Brain microvascular endothelial cell (primary cell): ENCODE measurements around the gene OBI1.

ENCODE experiments used
- DNase-seq: peaks from one replicate; pipeline ENCODE4 v3.0.0-alpha.2; 2020
- H3K27ac ChIP-seq: fragments of 250-450 bp; sonication (Bioruptor Pico); 2 replicates; pipeline ENCODE4 v1.5.1; 2020; ENCODE audit warnings: mild to moderate bottlenecking, moderate library complexity
- H3K27me3 ChIP-seq: fragments of 250-450 bp; sonication (Bioruptor Pico); replicated peaks from 2 replicates; pipeline ENCODE4 v1.5.1; 2020; ENCODE audit warnings: mild to moderate bottlenecking
- H3K36me3 ChIP-seq: fragments of 250-450 bp; sonication (Bioruptor Pico); replicated peaks from 2 replicates; pipeline ENCODE4 v1.5.1; 2020; ENCODE audit warnings: mild to moderate bottlenecking
- H3K4me3 ChIP-seq: 2 replicates; pipeline ENCODE4 v1.5.1; 2011; ENCODE audit warnings: low read depth, mild to moderate bottlenecking, control low read depth, low read length, moderate library complexity
- CTCF ChIP-seq: IDR thresholded peaks from 2 replicates; pipeline ENCODE4 v1.5.1; 2011; ENCODE audit warnings: low read depth, mild to moderate bottlenecking, moderate library complexity, low read length, control low read depth, inconsistent platforms; ENCODE audit errors: missing control alignments
- in situ Hi-C: cut with HindIII; loops from 2 replicates; pipeline ENCODE4 v1.10.0; 2017; ENCODE audit warnings: low sequenced_read_pairs, low pct_ligation_motif_present

Gene OBI1

GRCh38 chr13:78660495-78660857, 1.5 kb upstream of the OBI1 start:
- H3K27ac ChIP-seq = no peak overlapping the region
- in situ Hi-C loops = no loop called here
- no peak for TF ChIP-seq CTCF
- H3K36me3 ChIP-seq = no peaks in the 10 kb centered on the region
- peak overlapping the region; percentile 91 for H3K4me3 ChIP-seq
- H3K27me3 ChIP-seq = no peaks in the 10 kb centered on the region
- DNase-seq = no peak

- DNase-seq = no peak
- no peaks in the 10 kb centered on the region for H3K36me3 ChIP-seq
- H3K4me3 ChIP-seq = peak overlapping the region; percentile 91
- in situ Hi-C loops = no loop called here
- no peak overlapping the region for H3K27ac ChIP-seq
- no peaks in the 10 kb centered on the region for H3K27me3 ChIP-seq
- no peak for TF ChIP-seq CTCF
These were observed 958 bp upstream of the OBI1 start for GRCh38 chr13:78659732-78660494.

- in situ Hi-C loops = no loop called here
- TF ChIP-seq CTCF = no peak
These were observed 435 bp upstream of the OBI1 start for GRCh38 chr13:78659450-78659730.

GRCh38 chr13:78657699-78658629, 991 bp downstream of the OBI1 start:
- peak overlapping the region; percentile 91 for H3K4me3 ChIP-seq
- no peaks in the 10 kb centered on the region for H3K36me3 ChIP-seq
- TF ChIP-seq CTCF = no peak
- in situ Hi-C loops = no loop called here
- peak overlapping the region; percentile 79 for H3K27ac ChIP-seq
- H3K27me3 ChIP-seq = no peaks in the 10 kb centered on the region
- DNase-seq = no peak

More at GRCh38 chr13:78659450-78659730, 435 bp upstream of the OBI1 start:
- Histone ChIP-seq H3K27ac (no peak overlapping the region), H3K36me3 (no peaks in the 10 kb centered on the region), H3K4me3 (peak overlapping the region; percentile 91), H3K27me3 (no peaks in the 10 kb centered on the region)
- no peak for DNase-seq

- in situ Hi-C loops = no loop called here
- Histone ChIP-seq H3K4me3 (no peak overlapping the region), H3K36me3 (no peaks in the 10 kb centered on the region), H3K27me3 (no peaks in the 10 kb centered on the region), H3K27ac (no peak overlapping the region)
- DNase-seq = no peak
- no peak for TF ChIP-seq CTCF
These were observed 3.0 kb downstream of the OBI1 start for GRCh38 chr13:78655906-78656305.
